IPS-20b (cell line): ENCODE measurements around the gene SUMO3.

Experiments
- H3K27ac ChIP-seq: one replicate; pipeline ENCODE4 v1.5.1; 2013; ENCODE audit warnings: low read length
- H3K27me3 ChIP-seq: 2 replicates; pipeline ENCODE4 v1.6.1; 2013; ENCODE audit warnings: mild to moderate bottlenecking, low read length, inconsistent platforms; ENCODE audit not compliant: insufficient read depth
- H3K36me3 ChIP-seq: 2 replicates; pipeline ENCODE4 v1.6.1; 2013; ENCODE audit warnings: low read depth, mild to moderate bottlenecking, inconsistent platforms, low read length, moderate library complexity; ENCODE audit not compliant: insufficient read depth
- H3K4me1 ChIP-seq: 2 replicates; pipeline ENCODE4 v1.6.1; 2013; ENCODE audit warnings: mild to moderate bottlenecking, control low read depth, inconsistent platforms, low read length, moderate library complexity; ENCODE audit not compliant: insufficient read depth
- H3K4me3 ChIP-seq: 2 replicates; pipeline ENCODE4 v1.5.1; 2013; ENCODE audit warnings: mild to moderate bottlenecking, low read length, inconsistent platforms
- H3K9ac ChIP-seq: 2 replicates; pipeline ENCODE4 v1.6.1; 2013; ENCODE audit warnings: low read depth, mild to moderate bottlenecking, inconsistent platforms, low read length, moderate library complexity
- H3K9me3 ChIP-seq: 2 replicates; pipeline ENCODE4 v1.6.1; 2013; ENCODE audit warnings: mild to moderate bottlenecking, low read depth, low read length, inconsistent platforms; ENCODE audit not compliant: insufficient read depth

SUMO3 gene

DNA sequence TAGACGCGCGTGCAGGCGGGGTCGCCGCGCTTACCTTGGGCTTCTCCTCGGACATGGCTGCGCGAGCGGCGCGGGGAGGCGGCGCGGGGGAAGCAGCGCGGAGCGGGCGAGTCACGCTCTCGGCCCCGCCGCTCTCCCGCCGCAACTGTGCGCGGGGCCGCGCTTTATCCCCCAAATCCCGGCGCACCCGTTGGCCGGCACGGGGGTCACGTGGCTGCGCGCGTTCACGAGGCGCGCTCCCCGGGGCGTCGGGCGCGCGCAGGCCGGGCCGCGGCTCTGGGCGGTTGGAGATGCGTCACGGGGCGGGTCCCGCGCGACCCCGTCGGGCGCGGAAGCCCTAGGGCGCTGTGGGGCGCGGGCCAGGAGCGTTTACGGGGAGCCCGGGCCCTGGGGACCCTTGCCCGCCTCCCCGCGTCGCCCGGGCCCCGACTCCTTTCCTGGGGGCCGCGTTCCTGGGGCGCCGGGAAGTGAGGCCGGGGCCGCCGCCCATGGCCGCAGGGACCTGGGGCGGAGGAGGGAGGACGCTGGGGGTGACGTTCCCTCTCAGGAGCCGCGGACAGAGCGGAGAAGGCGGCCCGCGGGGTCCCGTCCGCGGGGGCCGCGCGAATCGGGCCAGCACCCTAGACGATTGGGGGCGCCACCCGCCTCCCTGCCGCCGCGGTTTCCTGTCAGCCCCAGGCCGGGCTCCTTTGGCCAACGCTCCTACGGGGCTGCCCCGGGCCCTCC is at the start of gene SUMO3:
SUMO3 (minus strand) TSS at position 149 of the 726 bp plus-strand sequence; CDS start at position 55, 94 bp downstream.
- peaks cover 30% of the 10 kb centered on the region for H3K9me3 ChIP-seq
- peaks cover 3% of the 10 kb centered on the region; the same call in 1 of the 2 replicates for H3K4me1 ChIP-seq
- peaks cover 13% of the 10 kb centered on the region for H3K27me3 ChIP-seq
- H3K27ac ChIP-seq = no peak within 1 kb of the TSS
- peak within 1 kb of the TSS; percentile 84 for H3K4me3 ChIP-seq
- H3K36me3 ChIP-seq = peaks cover 4% of the 10 kb centered on the region; the same call in 1 of the 2 replicates
- peak within 1 kb of the TSS; percentile 62; the same call in 1 of the 2 replicates for H3K9ac ChIP-seq

GRCh38 chr21:44867464-44867863 is 49.6 kb upstream of the SUMO3 start:
- Histone ChIP-seq H3K27ac (peak overlapping the region; percentile 65), H3K4me1 (peaks cover 15% of the 10 kb centered on the region)

DNA sequence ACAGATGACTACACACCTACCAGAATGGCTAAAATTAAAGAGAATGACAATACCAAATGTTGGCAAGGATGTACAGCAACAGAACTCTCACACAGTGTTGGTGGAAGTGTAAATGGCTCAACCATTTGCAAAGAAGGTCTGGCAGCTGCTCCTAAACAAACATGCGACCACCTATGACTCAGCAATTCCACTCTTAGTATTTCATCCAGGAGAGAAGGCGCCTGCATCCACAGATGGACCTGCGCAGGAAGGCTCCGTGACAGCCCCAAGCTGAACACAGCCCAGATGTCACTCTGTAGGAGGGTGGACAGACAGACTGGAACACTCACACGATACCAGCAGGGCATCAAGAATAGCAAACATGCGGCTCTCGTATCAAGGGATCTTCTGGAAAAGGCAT is 48.9 kb upstream of the SUMO3 start:
- no peaks in the 10 kb centered on the region for H3K27me3 ChIP-seq
- H3K36me3 ChIP-seq = peaks cover 35% of the 10 kb centered on the region
- peak overlapping the region; percentile 0 for H3K9ac ChIP-seq
- peaks cover 15% of the 10 kb centered on the region for H3K4me1 ChIP-seq
- no peak overlapping the region for H3K4me3 ChIP-seq
- no peaks in the 10 kb centered on the region for H3K9me3 ChIP-seq
- H3K27ac ChIP-seq = peak overlapping the region; percentile 65

More at GRCh38 chr21:44867464-44867863, 49.6 kb upstream of the SUMO3 start:
- H3K27me3 ChIP-seq = no peaks in the 10 kb centered on the region
- H3K9ac ChIP-seq = peak overlapping the region; percentile 0; the same call in 1 of the 2 replicates
- H3K4me3 ChIP-seq = no peak overlapping the region
- peaks cover 31% of the 10 kb centered on the region for H3K36me3 ChIP-seq
- no peaks in the 10 kb centered on the region for H3K9me3 ChIP-seq

- no peak overlapping the region for H3K27ac ChIP-seq
These were observed 47.9 kb upstream of the SUMO3 start for GRCh38 chr21:44865561-44866280.

DNA sequence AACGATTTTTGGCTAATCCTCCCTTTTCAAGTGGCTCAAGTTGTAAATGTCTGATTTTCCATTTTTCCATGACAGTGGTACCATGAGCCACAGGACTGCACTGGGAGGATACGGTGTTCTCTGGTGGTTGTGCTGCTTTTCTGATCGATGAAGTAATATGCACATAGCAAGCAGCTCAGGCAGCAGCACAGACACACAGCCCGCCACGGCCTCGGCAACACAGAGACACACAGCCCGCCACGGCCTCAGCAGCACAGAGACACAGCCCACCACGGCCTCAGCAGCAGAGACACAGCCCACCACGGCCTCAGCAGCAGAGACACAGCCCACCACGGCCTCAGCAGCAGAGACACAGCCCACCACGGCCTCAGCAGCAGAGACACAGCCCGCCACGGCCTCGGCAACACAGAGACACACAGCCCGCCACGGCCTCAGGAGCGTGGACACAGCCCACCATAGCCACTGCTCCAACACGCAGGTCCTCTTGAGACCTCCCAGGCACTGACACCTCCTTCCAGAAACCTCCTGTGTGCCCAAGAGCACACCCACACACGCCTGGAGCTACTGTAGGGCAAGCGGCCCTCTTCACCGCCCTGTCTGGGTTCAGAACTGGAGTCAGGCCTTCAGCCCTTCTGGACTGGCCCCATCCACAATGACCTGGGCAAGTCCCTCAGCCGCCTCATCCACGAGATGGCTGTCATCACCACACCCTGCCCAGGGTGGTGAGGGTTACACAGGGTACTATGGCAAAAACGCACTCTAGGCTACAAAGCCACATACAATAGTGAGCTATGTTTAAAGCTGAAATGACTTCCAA is 45.2 kb upstream of the SUMO3 start:
- no peak overlapping the region for H3K4me3 ChIP-seq
- H3K27me3 ChIP-seq = no peaks in the 10 kb centered on the region
- H3K36me3 ChIP-seq = peaks cover 59% of the 10 kb centered on the region
- H3K4me1 ChIP-seq = peaks cover 12% of the 10 kb centered on the region
- H3K9ac ChIP-seq = no peak overlapping the region
- H3K27ac ChIP-seq = no peak overlapping the region
- no peaks in the 10 kb centered on the region for H3K9me3 ChIP-seq

More at GRCh38 chr21:44865561-44866280, 47.9 kb upstream of the SUMO3 start:
- Histone ChIP-seq H3K9ac (no peak overlapping the region), H3K4me1 (peaks cover 15% of the 10 kb centered on the region), H3K4me3 (no peak overlapping the region), H3K36me3 (peaks cover 38% of the 10 kb centered on the region), H3K27me3 (no peaks in the 10 kb centered on the region), H3K9me3 (no peaks in the 10 kb centered on the region)

DNA sequence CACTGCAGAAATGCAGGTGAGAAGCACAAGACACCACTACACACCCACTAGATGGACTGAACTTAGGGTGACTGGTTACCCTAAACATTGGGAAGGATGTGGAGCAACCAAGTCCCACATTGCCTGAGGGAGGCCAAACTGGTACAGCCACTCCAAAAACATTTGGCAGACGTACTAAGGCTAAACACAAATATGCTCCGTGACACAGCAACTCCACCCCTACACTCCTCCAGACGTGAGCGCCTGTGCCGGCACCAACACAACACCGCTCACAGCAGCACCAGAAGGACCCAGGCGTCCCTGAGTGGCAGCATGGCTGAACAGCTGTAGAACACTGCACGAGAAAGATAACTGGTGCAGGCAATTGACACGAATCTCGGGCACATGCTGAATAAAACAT is 40.9 kb upstream of the SUMO3 start:
- no peak overlapping the region for H3K4me3 ChIP-seq
- no peaks in the 10 kb centered on the region for H3K27me3 ChIP-seq
- H3K4me1 ChIP-seq = no peaks in the 10 kb centered on the region
- peaks cover 84% of the 10 kb centered on the region for H3K36me3 ChIP-seq
- H3K27ac ChIP-seq = no peak overlapping the region
- no peak overlapping the region for H3K9ac ChIP-seq
- H3K9me3 ChIP-seq = no peaks in the 10 kb centered on the region

- Histone ChIP-seq H3K9ac (no peak overlapping the region), H3K9me3 (no peaks in the 10 kb centered on the region)
These were observed 40.4 kb upstream of the SUMO3 start for GRCh38 chr21:44858291-44858690.

DNA sequence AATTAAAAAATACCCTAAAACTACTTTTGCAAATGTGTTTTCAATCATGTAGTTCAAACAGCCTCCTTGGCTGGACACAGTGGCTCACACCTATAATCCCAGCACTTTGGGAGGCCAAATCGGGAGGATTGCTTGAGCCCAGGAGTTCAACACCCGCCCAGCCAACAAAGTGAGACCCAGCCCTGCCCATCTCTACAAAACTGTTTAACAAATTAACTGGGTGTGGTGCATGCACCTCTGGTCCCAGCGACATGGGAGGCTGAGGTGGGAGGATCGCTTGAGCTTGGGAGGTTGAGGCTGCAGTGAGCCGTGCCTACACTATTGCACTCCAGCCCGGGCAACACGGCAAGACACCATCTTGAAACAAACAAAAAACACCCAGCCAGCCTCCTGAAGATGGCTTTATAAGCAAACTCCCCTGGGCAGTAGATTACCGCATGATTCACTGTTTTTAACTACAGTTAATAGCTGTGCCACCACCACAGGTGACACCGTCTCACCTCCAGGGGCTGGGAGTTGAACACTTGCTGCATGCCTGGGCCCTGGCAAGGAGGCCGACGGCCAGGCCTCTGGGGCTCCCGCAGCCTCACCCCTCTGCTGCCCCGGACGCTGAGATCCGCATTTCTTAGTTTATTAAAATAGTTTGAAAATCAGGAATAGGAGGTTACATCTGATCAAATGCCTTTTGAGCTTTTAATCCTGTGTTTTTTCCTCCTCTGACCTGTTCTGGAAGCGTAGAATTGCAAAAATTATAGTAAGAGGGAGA is 39.4 kb upstream of the SUMO3 start:
- H3K4me1 ChIP-seq = no peaks in the 10 kb centered on the region
- H3K9ac ChIP-seq = no peak overlapping the region
- no peak overlapping the region for H3K27ac ChIP-seq
- no peaks in the 10 kb centered on the region for H3K27me3 ChIP-seq
- peaks cover 77% of the 10 kb centered on the region for H3K36me3 ChIP-seq
- no peak overlapping the region for H3K4me3 ChIP-seq
- no peaks in the 10 kb centered on the region for H3K9me3 ChIP-seq

More at GRCh38 chr21:44858291-44858690, 40.4 kb upstream of the SUMO3 start:
- no peak overlapping the region for H3K27ac ChIP-seq
- peaks cover 81% of the 10 kb centered on the region for H3K36me3 ChIP-seq
- no peaks in the 10 kb centered on the region for H3K27me3 ChIP-seq
- no peaks in the 10 kb centered on the region for H3K4me1 ChIP-seq
- no peak overlapping the region for H3K4me3 ChIP-seq

DNA sequence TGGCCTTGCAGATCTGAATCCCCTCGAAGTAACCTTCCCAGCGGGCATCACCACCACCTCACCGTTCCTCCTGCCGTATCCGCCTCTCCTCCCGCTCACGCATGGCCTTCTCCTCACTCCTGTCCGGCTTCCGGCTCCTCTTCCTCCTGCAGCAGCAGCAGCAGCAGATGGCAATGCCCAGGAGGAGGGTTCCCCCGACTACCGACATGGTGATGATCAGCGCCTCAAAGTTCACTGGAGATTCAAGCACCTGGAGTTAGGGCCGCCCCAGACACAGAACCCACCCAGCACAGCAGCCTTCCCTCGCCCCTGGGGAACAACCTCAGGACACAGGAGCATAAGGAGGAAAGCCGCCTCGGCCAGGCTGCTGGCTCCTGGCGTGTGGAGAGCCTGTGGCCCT is 38.3 kb upstream of the SUMO3 start:
- Histone ChIP-seq H3K36me3 (peaks cover 81% of the 10 kb centered on the region), H3K4me3 (no peak overlapping the region), H3K9me3 (no peaks in the 10 kb centered on the region), H3K4me1 (no peaks in the 10 kb centered on the region), H3K9ac (no peak overlapping the region), H3K27me3 (no peaks in the 10 kb centered on the region), H3K27ac (no peak overlapping the region)

DNA sequence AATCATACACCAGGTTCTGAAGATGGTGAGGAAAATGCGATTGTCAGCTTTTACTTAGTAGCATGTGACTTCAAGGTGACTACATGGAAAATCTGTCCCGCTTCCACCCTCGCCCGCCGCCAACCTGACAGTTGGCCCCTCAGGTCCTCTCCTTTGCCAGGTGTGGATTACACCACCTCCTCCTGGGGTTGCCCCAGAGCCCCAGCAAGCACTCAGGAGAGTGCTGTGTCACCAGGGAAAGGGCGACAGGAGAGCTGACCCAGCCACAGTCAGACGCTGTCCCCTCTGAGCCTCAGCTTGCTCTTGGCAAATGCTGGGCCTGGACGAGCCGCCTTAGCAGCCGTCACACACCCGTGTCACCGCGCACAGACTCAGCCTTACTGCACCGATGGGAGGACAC is 37.7 kb upstream of the SUMO3 start:
- Histone ChIP-seq H3K9ac (no peak overlapping the region), H3K36me3 (peaks cover 86% of the 10 kb centered on the region), H3K27me3 (no peaks in the 10 kb centered on the region), H3K27ac (no peak overlapping the region), H3K4me1 (no peaks in the 10 kb centered on the region), H3K4me3 (no peak overlapping the region), H3K9me3 (no peaks in the 10 kb centered on the region)
